ENCODE measurements around the gene AP1M2.
"Not testable (repeated sequence)": the region's sequence is repeated elsewhere in the genome, so short reads cannot be mapped to it uniquely, and the experiment has no call there.

Gene AP1M2

DNA sequence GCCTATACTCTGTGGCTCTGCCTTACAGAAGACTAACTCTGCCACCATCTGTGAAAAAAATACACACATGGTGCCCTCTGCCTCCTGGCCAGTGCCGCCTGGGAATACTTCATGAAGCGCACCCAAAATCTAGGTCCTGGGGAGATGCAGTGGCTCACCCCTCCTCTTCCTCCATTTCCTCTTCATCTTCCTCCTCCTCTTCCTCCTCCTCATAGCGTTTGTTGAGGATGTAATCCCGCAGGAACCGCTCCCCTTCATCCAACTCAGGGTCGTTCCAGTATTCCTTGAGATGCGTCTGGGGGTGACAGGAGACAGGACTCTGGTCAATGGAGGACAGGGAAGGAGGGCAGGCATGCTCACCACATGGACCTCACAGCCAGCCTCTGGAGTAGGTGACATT, 27.0 kb downstream of the AP1M2 start:
- no peak for DNase-seq

DNA sequence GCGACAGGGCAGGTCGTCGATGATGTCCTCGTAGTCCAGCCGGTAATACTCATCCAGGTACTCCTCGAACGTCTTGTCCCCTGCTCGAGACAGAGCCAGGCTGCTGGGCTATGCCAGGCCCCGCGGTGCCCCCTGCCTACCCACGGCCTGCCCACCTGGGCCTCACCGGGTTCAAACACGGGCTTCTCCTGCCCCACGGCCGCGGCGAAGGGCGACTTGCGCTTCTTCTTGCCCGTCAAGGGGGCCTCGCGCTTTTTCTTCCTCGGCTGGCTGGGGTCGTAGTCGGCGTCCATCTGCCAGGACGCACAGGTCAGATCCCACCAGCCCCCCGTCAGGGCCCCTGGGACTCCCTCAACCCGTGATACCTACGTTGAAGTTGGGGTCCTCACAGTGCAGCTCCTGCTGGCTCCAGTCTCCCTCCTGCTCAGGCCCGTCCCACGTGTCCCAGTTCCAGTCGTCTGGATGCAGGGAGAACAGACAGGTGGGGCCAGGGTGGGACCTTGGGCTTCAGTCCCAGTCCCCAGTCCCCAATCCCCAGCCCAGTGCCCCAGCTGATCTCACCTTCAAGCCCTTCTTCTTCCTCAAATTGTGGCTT, 29.4 kb downstream of the AP1M2 start:
- DNase-seq: no peak

DNA sequence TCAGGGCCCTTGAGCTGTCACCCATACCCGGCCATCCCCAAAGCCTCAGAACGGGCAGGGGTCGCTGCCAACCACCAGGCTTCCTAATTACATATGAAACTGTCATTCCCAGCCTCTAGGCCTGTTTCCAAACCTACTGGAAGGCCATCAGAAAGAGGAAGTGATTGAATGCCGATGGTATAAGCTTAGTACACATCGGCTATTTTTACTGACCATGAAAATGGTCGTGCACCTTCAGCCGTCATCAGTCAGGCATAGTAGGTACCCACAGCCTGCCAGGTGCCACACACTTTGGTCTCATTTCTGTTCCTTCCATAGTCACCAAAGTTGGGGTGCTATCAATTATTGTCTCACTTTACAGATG, 31.5 kb downstream of the AP1M2 start:
- DNase-seq: no peak

DNA sequence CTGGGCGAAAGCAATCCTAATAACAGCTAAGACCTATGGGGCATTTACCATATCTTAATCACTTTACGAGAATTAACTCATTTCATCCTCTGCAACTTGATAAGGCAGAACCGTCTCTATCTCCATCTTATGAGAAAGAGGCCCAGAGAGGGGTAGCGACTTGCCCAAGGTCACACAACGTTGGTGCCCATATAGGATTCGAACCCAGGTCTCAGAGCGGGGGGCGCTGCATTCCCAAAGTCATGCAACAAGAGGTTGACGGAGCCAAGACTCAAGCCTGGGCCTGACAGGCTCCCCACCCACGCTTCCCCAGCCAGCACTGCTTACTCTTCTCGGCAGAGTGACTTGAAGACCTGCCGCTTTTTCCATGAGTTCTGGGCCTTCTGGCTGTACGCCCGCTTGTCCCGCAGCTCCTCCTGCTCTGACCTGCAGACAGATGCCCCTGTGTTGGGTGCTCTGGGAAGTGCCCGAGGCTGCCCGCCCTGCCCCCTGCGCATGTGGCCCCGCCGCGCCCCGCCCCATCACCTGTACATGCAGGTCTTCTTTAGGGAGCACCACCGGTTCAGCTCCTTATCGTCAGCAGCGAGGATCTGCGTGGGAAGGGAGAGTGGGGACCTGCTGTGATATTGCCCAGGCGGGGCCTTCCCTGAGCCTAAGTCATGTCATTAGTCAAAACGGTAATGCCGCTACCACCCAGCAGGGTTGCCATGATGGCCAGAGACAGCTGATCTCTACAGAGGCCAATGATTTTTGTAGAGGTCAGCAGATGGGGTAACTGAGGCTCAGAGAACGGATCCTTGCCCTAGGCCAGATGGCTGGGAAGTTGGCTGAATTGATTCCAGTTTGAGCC, 32.1 kb downstream of the AP1M2 start:
- DNase-seq: no peak

DNA sequence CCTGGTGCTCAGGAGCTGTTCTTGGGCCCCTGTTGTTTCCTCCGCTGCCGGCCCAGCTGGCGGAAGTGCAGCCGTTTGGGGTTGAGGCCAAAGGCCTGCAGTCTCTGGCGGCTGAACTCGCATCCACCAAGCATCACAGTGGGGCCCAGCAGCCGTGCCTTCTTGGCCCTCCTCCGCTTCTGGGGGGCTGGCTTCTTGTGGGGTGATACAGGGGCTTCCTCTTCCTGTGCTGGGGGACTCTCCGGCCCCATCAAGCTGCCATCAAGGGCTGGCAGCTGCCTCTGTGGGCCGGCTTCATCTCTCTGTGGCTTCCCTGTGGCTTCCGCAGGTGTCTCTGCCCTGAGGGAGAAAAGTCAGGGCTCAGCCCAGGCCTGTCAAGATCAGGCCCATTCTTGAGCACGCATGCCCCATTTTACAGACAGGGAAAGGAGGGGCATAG, 33.1 kb downstream of the AP1M2 start:
- DNase-seq: no peak

DNA sequence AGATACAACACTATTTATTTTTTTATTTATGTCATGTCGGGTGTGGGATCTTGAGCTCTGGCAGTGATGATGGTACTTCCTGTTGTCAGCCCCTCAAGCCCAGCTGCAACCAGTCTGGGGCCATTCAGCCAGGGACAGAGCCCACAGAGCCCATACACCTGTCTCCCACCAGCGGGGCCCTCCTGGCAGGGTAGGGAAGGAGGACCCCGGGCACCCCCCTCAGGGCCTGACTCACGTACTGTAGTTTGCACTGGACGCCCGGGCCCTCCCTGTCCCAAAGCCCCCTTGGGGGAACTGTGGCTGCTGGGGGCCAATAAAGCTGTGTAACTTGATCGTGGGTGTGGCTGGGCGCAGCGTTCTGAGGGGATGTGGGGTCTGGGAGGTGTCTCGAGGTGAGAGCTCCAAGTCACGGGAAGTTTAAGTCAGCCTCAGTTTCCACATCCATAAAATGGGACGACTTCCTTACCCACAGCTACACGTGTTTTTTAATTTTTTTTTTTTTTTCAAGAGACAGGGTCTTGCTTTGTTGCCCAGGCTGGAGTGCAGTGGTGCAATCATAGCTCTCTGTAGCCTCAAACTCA, 33.9 kb downstream of the AP1M2 start:
- no peak for DNase-seq

DNA sequence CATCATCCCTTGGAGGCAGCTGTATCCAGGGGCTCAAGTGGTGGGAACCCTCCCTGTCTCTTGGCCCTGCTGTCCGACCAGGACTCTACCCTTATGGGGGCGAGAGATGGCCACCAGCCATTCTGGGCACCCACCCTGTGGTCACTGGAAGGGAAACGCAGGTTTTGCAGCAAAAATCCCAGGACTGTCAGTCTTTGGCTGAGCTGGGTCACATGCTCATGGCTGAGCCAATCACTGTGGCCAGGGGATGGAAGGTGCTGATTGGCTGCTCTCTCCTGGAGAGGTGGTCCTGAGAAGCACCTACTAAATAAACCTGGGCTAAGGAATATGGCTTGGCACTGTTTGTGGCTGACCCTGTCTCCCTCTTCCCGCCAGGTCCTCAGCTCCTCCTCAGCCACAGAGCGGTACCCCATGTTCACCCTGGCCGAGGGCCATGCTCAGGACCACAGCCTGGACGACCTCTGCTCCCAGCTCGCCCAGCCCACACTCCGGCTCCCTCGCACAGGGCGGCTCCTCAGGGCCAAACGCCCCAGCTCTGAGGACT, 34.5 kb downstream of the AP1M2 start:
- peak in 1 of 2 experiments; percentile 51 for DNase-seq

DNA sequence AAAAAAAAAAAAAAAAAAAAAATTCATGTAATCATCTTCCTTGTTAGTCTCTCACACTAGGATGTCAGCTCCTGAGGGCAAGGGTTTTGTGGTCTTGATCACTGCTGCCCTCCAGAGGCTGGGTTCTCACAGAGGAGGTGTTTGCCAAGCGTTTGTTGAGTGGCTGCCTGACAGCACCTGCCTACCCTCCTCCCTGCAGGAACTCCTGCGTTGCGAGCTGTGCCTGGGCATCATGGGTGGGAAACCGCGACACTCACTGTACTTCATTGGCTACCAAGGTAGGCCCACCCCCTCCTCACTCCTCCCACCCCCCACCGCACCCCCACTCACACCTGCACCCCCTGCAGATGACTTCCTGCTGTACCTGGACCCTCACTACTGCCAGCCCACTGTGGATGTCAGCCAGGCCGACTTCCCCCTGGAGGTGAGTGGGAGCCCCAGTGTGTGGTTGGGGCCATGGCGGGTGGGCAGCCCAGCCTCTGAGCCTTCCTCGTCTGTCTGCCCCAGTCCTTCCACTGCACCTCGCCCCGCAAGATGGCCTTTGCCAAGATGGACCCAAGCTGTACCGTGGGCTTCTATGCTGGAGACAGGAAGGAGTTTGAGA, 35.3 kb downstream of the AP1M2 start:
- DNase-seq: peak in 1 of 2 experiments; percentile 32

DNA sequence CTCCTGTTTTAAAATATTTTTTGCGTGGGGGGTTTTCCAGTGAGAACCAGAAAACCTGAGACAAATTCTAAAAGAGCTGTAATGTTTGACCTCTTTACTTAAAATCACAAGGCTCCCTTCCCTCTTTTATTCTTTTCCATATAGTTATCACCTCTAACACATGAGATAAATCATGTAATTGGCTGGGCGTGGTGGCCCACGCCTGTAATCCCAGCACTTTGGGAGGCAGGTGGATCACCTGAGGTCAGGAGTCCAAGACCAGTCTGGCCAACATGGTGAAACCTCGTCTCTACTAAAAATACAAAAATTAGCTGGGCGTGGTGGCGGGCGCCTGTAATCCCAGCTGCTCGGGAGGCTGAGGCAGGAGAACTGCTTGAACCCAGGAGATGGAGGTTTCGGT, 36.1 kb downstream of the AP1M2 start:
- DNase-seq: not testable (repeated sequence)

DNA sequence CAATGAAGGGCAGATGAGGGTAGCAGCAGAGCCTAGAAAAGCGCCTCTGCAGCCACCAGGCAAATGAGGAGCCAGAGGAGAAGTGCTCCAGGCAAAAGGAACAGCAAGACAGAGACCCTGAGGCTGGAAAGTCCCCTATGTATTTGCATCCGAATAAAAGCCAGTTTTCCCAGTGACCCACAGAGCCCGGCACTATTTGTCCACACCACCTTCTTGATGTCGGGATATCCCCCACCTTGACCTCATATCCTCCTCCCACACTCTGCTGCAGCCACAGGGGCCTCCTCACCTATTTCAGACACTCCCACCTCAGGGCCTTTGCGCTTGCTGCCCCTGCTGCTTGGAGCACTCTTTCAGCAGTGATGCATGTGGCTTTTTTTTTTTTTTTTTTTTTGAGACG, 36.8 kb downstream of the AP1M2 start:
- no peak for DNase-seq

DNA sequence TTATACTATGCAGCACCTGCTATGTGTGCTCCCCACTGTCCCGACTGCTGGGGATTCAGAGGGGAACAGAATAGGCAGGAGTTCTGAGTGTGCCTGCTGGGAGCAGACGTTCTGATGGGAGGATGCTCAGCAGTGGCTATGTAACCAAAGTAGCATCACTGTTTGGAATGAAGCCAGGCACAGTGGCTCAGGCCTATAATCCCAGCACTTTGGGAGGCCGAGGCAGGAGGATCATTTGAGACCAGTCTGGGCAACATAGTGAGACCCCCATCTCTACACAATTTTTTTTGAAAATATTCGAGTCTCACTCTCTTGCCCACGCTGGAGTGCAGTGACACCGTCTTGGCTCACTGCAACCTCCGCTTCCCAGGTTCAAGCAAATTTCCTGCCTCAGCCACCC, 37.4 kb downstream of the AP1M2 start:
- DNase-seq: no peak

DNA sequence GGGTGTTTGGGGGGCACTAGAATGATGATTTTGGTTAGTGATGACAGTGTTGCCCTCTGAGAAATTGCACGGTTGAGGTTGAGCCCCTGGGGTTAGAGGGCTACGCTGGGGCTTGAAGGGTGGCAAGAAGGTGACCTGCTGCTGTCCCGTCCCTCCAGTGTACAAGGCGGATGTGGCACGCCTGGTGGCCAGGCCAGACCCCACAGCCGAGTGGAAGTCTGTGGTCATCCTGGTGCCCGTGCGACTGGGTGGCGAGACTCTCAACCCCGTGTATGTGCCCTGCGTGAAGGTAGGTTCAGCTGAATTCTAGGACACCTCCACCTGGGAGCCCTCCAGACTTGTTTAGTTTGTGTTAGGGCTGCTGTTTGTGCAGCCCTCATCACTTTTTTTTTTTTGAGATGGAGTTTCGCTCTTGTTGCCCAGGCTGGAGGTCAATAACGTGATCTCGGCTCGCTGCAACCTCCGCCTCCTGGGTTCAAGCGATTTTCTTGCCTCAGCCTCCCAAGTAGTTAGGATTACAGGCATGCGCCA, 38.3 kb downstream of the AP1M2 start:
- no peak for DNase-seq

DNA sequence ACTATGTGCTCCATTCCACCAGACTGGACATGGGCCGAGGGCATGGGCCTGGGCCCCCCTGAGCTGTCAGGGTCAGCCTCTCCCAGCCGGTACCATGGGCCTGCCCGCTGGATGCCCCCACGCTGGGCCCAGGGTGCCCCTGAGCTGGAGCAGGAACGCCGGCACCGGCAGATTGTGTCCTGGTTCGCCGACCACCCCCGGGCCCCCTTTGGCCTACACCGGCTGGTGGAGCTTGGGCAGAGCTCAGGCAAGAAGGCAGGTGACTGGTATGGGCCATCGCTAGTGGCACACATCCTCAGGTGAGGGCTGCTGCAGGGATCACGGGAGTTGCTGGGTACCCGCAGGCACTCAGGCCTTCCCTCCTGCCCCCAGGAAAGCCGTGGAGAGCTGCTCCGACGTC, 40.3 kb downstream of the AP1M2 start:
- no peak for DNase-seq

DNA sequence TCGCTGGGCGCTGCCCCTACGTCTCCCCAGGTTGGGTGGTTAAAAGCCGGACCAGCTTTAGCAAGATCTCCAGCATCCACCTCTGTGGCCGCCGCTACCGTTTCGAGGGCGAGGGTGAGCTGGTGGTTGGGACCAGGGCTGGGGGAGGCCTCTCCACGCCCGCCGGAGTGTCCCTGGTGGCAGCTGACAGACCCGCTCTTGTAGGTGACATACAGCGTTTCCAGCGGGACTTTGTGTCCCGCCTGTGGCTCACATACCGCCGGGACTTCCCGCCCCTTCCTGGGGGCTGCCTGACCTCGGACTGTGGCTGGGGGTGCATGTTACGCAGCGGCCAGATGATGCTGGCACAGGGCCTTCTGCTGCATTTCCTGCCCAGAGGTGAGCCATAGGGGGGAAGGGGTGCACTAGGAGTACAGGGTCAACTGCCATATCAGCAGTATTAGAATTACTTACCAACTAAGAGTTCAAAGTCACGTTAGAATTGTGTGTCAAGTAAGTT, 42.3 kb downstream of the AP1M2 start:
- no peak for DNase-seq

DNA sequence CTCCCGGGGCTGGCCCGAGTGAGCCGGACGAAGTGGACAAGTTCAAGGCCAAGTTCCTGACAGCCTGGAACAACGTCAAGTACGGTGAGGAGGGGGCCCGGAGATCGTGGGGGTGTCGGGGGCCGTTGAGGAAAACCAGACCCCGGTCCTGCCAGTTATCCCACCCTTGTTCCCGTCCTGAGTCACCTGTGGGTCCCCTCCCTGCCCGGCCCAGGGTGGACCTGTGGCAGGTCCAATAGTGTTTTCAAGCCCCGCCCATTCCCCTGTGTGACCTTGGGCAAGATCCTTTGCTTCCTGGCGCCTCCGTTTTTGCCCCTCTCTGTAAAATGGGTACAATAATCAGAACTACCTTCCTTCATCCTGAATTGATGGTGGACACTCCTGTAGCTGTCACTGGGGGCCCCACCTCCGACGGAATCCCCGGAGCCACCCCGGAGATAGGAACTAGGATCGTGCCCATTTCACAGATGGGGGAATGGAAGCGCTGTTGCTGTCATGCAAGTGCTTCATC, 42.8 kb downstream of the AP1M2 start:
- no peak for DNase-seq

DNA sequence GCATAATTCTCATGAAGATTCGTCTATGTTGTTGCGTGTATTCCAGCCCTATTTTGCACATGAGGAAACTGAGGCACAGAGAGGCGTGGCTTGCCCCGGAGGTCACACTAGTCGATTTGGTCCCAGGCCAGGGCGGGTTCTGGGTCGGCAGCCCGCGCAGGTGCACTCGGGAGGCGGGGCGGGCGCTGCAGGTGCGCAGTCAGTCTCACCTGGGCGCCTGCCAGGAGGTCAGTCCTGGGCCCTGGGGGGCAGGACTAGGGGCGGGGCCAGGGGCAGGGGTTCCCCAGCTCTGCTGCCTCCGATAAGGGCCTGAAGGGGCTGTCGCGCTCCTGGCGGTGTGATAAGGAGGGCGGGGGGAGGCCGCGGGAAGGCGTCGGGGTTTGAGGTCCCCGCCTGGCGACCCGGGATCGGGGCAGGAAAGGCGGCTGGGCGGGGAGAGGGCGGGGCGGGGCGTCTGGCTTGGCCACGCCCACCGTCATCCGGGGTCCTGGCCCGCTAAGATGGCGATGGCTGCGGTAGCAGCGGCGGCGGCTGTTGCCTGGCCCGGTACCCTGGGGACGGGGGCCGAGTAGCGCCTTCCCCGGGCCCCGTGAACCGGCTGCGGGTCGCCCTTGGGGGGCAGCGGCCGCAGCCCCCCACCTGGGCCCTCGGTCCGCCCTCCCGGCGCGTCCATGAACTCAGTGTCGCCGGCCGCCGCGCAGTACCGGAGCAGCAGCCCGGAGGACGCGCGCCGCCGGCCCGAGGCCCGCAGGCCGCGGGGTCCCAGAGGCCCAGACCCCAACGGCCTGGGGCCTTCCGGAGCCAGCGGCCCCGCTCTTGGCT, 43.5 kb downstream of the AP1M2 start, which contains the start of gene ATG4D:
ATG4D (plus strand) TSS at position 485 of the 822 bp plus-strand sequence; CDS start at position 672, 187 bp downstream.
- DNase-seq: peak; percentile 39 to 85

DNA sequence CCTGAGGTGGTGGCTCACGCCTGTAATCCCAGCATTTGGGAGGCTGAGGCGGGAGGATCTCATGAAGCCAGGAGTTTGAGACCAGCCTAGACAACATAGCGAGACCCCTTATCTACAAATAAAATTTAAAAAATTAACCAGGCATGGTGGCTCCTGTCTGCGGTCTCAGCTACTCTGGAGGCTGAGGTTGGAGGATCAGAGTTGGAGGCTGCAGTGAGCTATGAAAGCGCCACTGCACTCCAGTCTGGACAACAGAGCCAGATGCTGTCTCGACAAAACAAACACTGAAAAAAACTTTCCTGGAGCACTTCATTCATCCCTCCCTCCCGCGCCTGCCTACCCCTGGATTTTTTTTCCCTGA, 44.1 kb downstream of the AP1M2 start:
- no peak for DNase-seq

DNA sequence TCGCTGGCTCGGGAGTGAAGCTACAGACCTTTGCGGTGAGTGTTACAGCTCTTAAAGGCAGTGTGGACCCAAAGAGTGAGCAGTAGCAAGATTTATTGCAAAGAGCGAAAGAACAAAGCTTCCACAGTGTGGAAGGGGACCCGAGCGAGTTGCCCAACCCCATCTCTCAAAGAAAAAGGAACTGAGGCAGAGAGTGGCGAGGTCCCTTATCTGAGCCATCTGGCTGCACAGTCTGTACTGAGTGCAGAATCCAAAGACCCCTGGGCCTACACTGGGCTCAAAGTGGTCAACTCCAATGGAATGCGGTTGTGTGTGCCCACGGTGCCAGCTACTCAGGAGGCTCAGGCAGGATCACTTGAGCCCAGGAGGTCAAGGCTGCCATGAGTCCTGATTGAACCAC, 48.1 kb downstream of the AP1M2 start:
- DNase-seq: not testable (repeated sequence)

DNA sequence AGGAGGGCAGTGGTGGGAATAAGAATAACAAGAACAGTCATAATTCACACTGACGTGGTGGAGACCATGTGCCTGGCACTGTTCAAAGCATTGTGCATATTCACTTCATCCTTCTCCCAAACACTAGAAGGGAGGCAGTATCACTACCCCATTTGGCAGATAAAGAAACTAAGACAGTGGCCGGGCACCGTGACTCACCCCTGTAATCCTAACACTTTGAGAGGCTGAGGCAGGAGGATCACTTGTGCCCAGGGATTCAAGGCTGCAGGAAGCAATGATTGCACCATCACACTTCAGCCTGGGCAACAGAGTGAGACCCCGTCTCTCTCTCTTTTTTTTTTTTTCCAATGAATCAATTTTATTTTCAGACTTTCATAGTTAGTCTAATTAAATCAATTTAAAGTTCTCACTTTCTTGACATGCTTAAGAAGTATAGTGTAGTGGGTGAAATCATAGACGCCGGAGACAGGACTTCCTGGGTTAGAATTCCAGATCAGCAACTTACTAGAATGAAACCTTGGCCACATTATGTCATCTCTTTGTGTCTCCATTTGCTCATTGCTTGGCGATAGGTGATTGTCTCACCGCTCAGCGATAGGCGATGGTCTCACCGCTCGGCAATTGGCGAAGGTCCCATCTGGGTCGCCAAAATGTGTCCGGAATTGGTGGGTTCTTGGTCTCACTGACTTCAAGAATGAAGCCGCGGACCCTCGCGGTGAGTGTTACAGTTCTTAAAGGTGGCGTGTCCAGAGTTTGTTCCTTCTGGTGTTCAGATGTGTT, 48.7 kb downstream of the AP1M2 start:
- no peak for DNase-seq

DNA sequence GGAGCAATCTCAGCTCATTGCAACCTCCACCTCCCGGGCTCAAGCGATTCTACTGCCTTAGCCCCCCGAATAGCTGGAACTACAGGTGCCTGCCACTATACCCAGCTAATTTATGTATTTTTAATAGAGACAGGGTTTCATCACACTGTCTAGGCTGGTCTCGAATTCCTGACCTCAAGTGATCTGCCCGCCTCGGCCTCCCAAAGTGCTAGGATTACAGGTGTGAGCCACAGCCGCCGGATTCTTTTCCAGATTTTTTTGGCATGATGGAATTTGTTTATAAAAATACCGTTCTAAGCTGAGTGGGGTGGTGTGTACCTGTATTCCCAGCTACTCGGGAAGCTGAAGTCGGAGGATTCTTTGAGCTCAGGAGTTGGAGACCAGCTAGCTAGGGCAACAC, 49.4 kb downstream of the AP1M2 start:
- no peak for DNase-seq

DNA sequence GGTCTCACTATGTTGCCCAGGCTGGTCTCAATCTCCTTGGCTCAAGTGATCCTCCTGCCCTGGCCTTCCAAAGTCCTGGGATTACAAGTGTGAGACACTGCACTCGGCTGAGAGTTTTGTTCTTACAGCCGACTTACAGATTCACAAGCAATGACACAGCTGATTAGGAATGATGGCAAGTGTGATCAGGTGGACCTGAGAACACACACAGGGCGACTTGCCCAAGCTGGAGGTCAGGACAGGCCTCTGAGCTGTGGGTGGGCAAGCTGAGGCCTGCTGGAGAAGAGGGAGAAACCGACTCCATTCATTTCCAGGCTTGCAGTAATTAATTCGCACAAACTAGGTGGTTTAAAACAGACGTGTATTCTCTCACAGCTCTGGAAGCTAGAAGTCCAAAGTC, 51.5 kb downstream of the AP1M2 start:
- DNase-seq: no peak
